ENCODE data around the gene ARL4C. TPM values are rescaled to one million over a fixed set of nuclear protein-coding genes. Genes with fewer than 3 reads are reported as not detected.

ARL4C gene
- total RNA-seq, 1 experiment from 2014 or later = 13.0 TPM

- no peaks in the 10 kb centered on the region for H3K9me3 ChIP-seq (replicated peaks)
- H3K27ac ChIP-seq = no peak overlapping the region
- H3K4me1 ChIP-seq = peaks cover 12% of the 10 kb centered on the region
- H3K4me3 ChIP-seq = no peak overlapping the region
- no peaks in the 10 kb centered on the region for H3K27me3 ChIP-seq
- DNase-seq = no peak
- H3K36me3 ChIP-seq = no peaks in the 10 kb centered on the region
These were observed 46.3 kb downstream of the ARL4C start for GRCh38 chr2:234450431-234451124.

- Histone ChIP-seq H3K9me3 (replicated peaks) (no peaks in the 10 kb centered on the region; the same call in 1 of the 2 replicates), H3K4me1 (peaks cover 12% of the 10 kb centered on the region), H3K27ac (peak overlapping the region; percentile 48), H3K27me3 (no peaks in the 10 kb centered on the region), H3K4me3 (peak overlapping the region; percentile 21), H3K36me3 (no peaks in the 10 kb centered on the region)
- peak; percentile 26 to 27 for DNase-seq
These were observed 48.2 kb downstream of the ARL4C start for GRCh38 chr2:234448506-234449184.

GRCh38 chr2:234447963-234448362, 48.9 kb downstream of the ARL4C start:
- H3K27ac ChIP-seq = no peak overlapping the region
- H3K9me3 ChIP-seq (replicated peaks) = no peaks in the 10 kb centered on the region; the same call in 1 of the 2 replicates
- no peak overlapping the region for H3K4me3 ChIP-seq
- no peak for DNase-seq
- H3K36me3 ChIP-seq = no peaks in the 10 kb centered on the region
- no peaks in the 10 kb centered on the region for H3K27me3 ChIP-seq
- peaks cover 12% of the 10 kb centered on the region for H3K4me1 ChIP-seq

GRCh38 chr2:234447189-234447588, 49.7 kb downstream of the ARL4C start:
- DNase-seq = no peak
- no peak overlapping the region for H3K4me3 ChIP-seq
- no peak overlapping the region for H3K27ac ChIP-seq
- no peaks in the 10 kb centered on the region for H3K36me3 ChIP-seq
- H3K27me3 ChIP-seq = no peaks in the 10 kb centered on the region
- peaks cover 12% of the 10 kb centered on the region for H3K4me1 ChIP-seq
- H3K9me3 ChIP-seq (replicated peaks) = no peaks in the 10 kb centered on the region; the same call in 1 of the 2 replicates

GRCh38 chr2:234446404-234447076, 50.3 kb downstream of the ARL4C start:
- no peak overlapping the region for H3K27ac ChIP-seq
- no peaks in the 10 kb centered on the region; the same call in 1 of the 2 replicates for H3K9me3 ChIP-seq (replicated peaks)
- DNase-seq = peak in 1 of 2 experiments; percentile 15
- H3K4me1 ChIP-seq = peaks cover 12% of the 10 kb centered on the region
- H3K4me3 ChIP-seq = no peak overlapping the region
- H3K27me3 ChIP-seq = no peaks in the 10 kb centered on the region
- H3K36me3 ChIP-seq = no peaks in the 10 kb centered on the region

GRCh38 chr2:234444893-234445292, 52.0 kb downstream of the ARL4C start:
- Histone ChIP-seq H3K9me3 (replicated peaks) (no peaks in the 10 kb centered on the region; the same call in 1 of the 2 replicates), H3K4me1 (peaks cover 12% of the 10 kb centered on the region), H3K4me3 (no peak overlapping the region), H3K27ac (no peak overlapping the region), H3K36me3 (no peaks in the 10 kb centered on the region), H3K27me3 (no peaks in the 10 kb centered on the region)
- no peak for DNase-seq

GRCh38 chr2:234444242-234444730, 52.6 kb downstream of the ARL4C start:
- no peak overlapping the region for H3K27ac ChIP-seq

More at GRCh38 chr2:234444242-234444730, 52.6 kb downstream of the ARL4C start:
- H3K36me3 ChIP-seq = no peaks in the 10 kb centered on the region
- no peak overlapping the region for H3K4me3 ChIP-seq
- no peak for DNase-seq
- H3K4me1 ChIP-seq = peaks cover 6% of the 10 kb centered on the region
- H3K27me3 ChIP-seq = no peaks in the 10 kb centered on the region
- no peaks in the 10 kb centered on the region; the same call in 1 of the 2 replicates for H3K9me3 ChIP-seq (replicated peaks)
